Loucy (cell line): ENCODE data around the gene SLC26A9.
"Not testable (repeated sequence)": the region's sequence is repeated elsewhere in the genome, so short reads cannot be mapped to it uniquely, and the experiment has no call there.

Source experiments
- H2AFZ ChIP-seq: fragments of 200-600 bp; sonication (generic); 2 replicates; pipeline ENCODE4 v1.6.0; 2016; ENCODE audit warnings: antibody characterized with exemption, mild to moderate bottlenecking, low read length, moderate library complexity
- H3F3A ChIP-seq: fragments of 200-600 bp; 2 replicates; pipeline ENCODE4 v1.6.0; 2016; ENCODE audit warnings: antibody characterized with exemption, low read depth, mild to moderate bottlenecking
- H3K27me3 ChIP-seq: fragments of 200-600 bp; sonication (generic); 2 replicates; pipeline ENCODE4 v1.6.1; 2014; ENCODE audit warnings: low read length, mild to moderate bottlenecking; ENCODE audit not compliant: insufficient read depth, poor library complexity, severe bottlenecking
- H3K36me3 ChIP-seq: fragments of 200-600 bp; sonication (generic); 2 replicates; pipeline ENCODE4 v1.6.1; 2016; ENCODE audit warnings: low read length; ENCODE audit not compliant: insufficient read depth
- H3K4me1 ChIP-seq: fragments of 200-600 bp; sonication (generic); 2 replicates; pipeline ENCODE4 v1.5.1; 2014; ENCODE audit warnings: low read length, mild to moderate bottlenecking; ENCODE audit not compliant: insufficient read depth, poor library complexity, severe bottlenecking
- H3K4me2 ChIP-seq: fragments of 200-600 bp; sonication (generic); 2 replicates; pipeline ENCODE4 v1.6.0; 2014; ENCODE audit warnings: antibody characterized with exemption, low read length, low read depth, mild to moderate bottlenecking; ENCODE audit not compliant: poor library complexity, severe bottlenecking
- H3K4me3 ChIP-seq: fragments of 200-600 bp; sonication (generic); 2 replicates; pipeline ENCODE4 v1.5.1; 2014; ENCODE audit warnings: low read length, mild to moderate bottlenecking, mixed read lengths; ENCODE audit not compliant: poor library complexity, severe bottlenecking
- H3K79me2 ChIP-seq: fragments of 200-600 bp; sonication (generic); 2 replicates; pipeline ENCODE4 v1.6.1; 2014; ENCODE audit warnings: low read length; ENCODE audit not compliant: insufficient read depth
- H3K9ac ChIP-seq: fragments of 200-600 bp; sonication (generic); 2 replicates; pipeline ENCODE4 v1.6.0; 2014; ENCODE audit warnings: mild to moderate bottlenecking, low read depth, low read length, moderate library complexity; ENCODE audit not compliant: poor library complexity, severe bottlenecking
- H3K9me2 ChIP-seq: fragments of 200-600 bp; sonication (generic); replicated peaks from 2 replicates; pipeline ENCODE4 v1.6.1; 2016; ENCODE audit warnings: low read depth, low read length, mixed read lengths
- H3K9me3 ChIP-seq: fragments of 200-600 bp; sonication (generic); 2 replicates; pipeline ENCODE4 v1.6.1; 2014; ENCODE audit warnings: mild to moderate bottlenecking, antibody characterized with exemption, low read length, low read depth; ENCODE audit not compliant: insufficient read depth
- H4K20me1 ChIP-seq: fragments of 200-600 bp; sonication (generic); 2 replicates; pipeline ENCODE4 v1.6.0; 2014; ENCODE audit warnings: antibody characterized with exemption, low read length, mild to moderate bottlenecking; ENCODE audit not compliant: insufficient read depth, poor library complexity, severe bottlenecking

Gene SLC26A9

DNA sequence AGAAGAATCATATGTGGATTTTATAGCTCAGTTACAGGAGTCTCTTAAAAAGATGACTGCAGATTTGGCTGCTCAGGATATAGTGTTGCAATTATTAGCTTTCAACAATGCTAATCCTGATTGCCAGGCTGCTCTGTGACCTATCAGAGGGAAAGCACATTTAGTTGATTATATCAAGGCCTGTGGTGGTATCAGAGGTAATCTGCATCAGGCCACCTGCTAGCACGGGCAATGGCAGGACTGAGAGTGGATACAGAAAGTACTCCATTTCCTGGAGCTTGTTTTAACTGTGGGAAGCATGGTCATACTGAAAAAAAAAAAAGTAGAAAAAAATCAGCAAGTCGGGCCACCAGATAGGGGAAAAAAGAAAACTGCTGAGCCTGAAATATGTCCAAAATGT lies 51.1 kb downstream of the SLC26A9 start:
- not testable (repeated sequence) for H3K9me3 ChIP-seq, H3K36me3 ChIP-seq, H3K79me2 ChIP-seq, H3K4me2 ChIP-seq, H3K9ac ChIP-seq, H2AFZ ChIP-seq, H4K20me1 ChIP-seq, H3K27me3 ChIP-seq, H3K4me1 ChIP-seq, H3F3A ChIP-seq, H3K4me3 ChIP-seq, H3K9me2 ChIP-seq

GRCh38 chr1:205891481-205891880 lies 51.8 kb downstream of the SLC26A9 start:
- H4K20me1 ChIP-seq, result not testable (repeated sequence)

GRCh38 chr1:205890631-205891030 lies 52.6 kb downstream of the SLC26A9 start:
- not testable (repeated sequence) for H3K9me3 ChIP-seq, H3K79me2 ChIP-seq

More at GRCh38 chr1:205891481-205891880, 51.8 kb downstream of the SLC26A9 start:
- H3K27me3 ChIP-seq, H3K36me3 ChIP-seq, H3K79me2 ChIP-seq, H3K9me3 ChIP-seq, H3F3A ChIP-seq, H2AFZ ChIP-seq, H3K9ac ChIP-seq, H3K4me2 ChIP-seq, H3K4me3 ChIP-seq, H3K9me2 ChIP-seq, H3K4me1 ChIP-seq: not testable (repeated sequence)

GRCh38 chr1:205889706-205890105 lies 53.5 kb downstream of the SLC26A9 start:
- not testable (repeated sequence) for H3F3A ChIP-seq, H3K27me3 ChIP-seq, H3K9me3 ChIP-seq, H3K4me3 ChIP-seq, H3K79me2 ChIP-seq, H3K9me2 ChIP-seq, H3K4me2 ChIP-seq, H2AFZ ChIP-seq, H4K20me1 ChIP-seq, H3K9ac ChIP-seq, H3K36me3 ChIP-seq, H3K4me1 ChIP-seq

More at GRCh38 chr1:205890631-205891030, 52.6 kb downstream of the SLC26A9 start:
- not testable (repeated sequence) for H3K9me2 ChIP-seq, H3K36me3 ChIP-seq, H3K4me3 ChIP-seq, H4K20me1 ChIP-seq, H3K4me1 ChIP-seq, H3K27me3 ChIP-seq, H3K9ac ChIP-seq, H2AFZ ChIP-seq, H3F3A ChIP-seq, H3K4me2 ChIP-seq

- not testable (repeated sequence) for H4K20me1 ChIP-seq, H2AFZ ChIP-seq, H3K9me3 ChIP-seq, H3K4me2 ChIP-seq, H3K79me2 ChIP-seq, H3F3A ChIP-seq, H3K27me3 ChIP-seq, H3K36me3 ChIP-seq, H3K4me1 ChIP-seq, H3K9me2 ChIP-seq, H3K9ac ChIP-seq, H3K4me3 ChIP-seq
These were observed 54.2 kb downstream of the SLC26A9 start for GRCh38 chr1:205889006-205889405.
